ENCODE results near the gene CFAP61.

GRCh38 chr20:20338133-20338730 lies 285.9 kb downstream of the CFAP61 start:
- TF ChIP-seq CTCF (IDR thresholded peaks at IDR 0.05), result no peak
- TF ChIP-seq EP300 (IDR thresholded peaks at IDR 0.05), result no peak
